Stimulated activated memory B cell treated with anti-CD40 and anti-IgM and Interleukin-4, amounts not matched to agents 10 μg/mL and 1 μg/mL and 100 μg/mL, for 72 hours (primary cell): ENCODE data around the gene HLA-DQB2.
A peak's percentile ranks its signal among the peaks of the same experiment; 100 is the strongest.
"Not testable (repeated sequence)": the region's sequence is repeated elsewhere in the genome, so short reads cannot be mapped to it uniquely, and the experiment has no call there.

Experiments used
- ATAC-seq: fragments of 150-1000 bp; cut with Tn5 transposase; 2 replicates; pipeline ENCODE4 v1.10.0; 2021
- H3K27ac Mint-ChIP-seq: one replicate; pipeline ENCODE4 v1.8.0; 2022; ENCODE audit warnings: mild to moderate bottlenecking, mixed read lengths
- H3K27me3 Mint-ChIP-seq: one replicate; pipeline ENCODE4 v1.8.0; 2022; ENCODE audit warnings: mixed read lengths
- H3K36me3 Mint-ChIP-seq: one replicate; pipeline ENCODE4 v1.8.0; 2022; ENCODE audit warnings: mixed read lengths
- H3K4me1 Mint-ChIP-seq: one replicate; pipeline ENCODE4 v1.8.0; 2022; ENCODE audit warnings: mixed read lengths
- H3K4me3 Mint-ChIP-seq: one replicate; pipeline ENCODE4 v1.8.0; 2022; ENCODE audit warnings: mild to moderate bottlenecking, moderate library complexity, mixed read lengths
- H3K9me3 Mint-ChIP-seq: one replicate; pipeline ENCODE4 v1.8.0; 2022; ENCODE audit warnings: mixed read lengths

HLA-DQB2 gene

GRCh38 chr6:32763421-32763820 lies at the start of gene HLA-DQB2:
Gene HLA-DQB2 (minus strand): TSS chr6:32763532. CDS start chr6:32763470, 62 bp downstream.
- Mint-ChIP-seq H3K27ac (no peak within 1 kb of the TSS), H3K4me1 (no peaks in the 10 kb centered on the region), H3K27me3 (peaks cover 44% of the 10 kb centered on the region), H3K9me3 (no peaks in the 10 kb centered on the region), H3K4me3 (peak within 1 kb of the TSS; percentile 58), H3K36me3 (no peaks in the 10 kb centered on the region)
- ATAC-seq: no peak

DNA sequence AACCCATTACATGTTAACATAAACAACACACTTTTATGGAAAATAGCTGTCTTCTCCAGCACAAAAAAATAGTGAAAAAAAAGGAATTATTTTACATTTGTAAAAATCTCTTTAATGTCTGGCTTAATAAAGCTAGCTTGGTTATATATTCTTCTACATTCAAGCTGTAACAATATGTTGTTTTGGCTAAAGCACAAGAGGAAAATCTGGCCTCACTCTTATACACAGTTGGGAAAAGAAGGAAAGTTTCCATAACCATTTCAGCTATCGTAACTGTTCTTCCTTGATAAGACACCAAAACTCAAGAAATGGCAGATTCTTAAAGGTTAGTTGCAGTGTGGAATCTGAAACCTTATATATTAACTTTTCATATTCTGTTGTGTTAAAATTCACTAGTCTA lies 45.8 kb upstream of the HLA-DQB2 start:
- H3K36me3 Mint-ChIP-seq: peaks cover 59% of the 10 kb centered on the region
- no peak overlapping the region for H3K27ac Mint-ChIP-seq
- H3K27me3 Mint-ChIP-seq: no peaks in the 10 kb centered on the region
- peaks cover 50% of the 10 kb centered on the region for H3K4me1 Mint-ChIP-seq
- peaks cover 3% of the 10 kb centered on the region for H3K9me3 Mint-ChIP-seq
- no peak overlapping the region for H3K4me3 Mint-ChIP-seq
- no peak for ATAC-seq

DNA sequence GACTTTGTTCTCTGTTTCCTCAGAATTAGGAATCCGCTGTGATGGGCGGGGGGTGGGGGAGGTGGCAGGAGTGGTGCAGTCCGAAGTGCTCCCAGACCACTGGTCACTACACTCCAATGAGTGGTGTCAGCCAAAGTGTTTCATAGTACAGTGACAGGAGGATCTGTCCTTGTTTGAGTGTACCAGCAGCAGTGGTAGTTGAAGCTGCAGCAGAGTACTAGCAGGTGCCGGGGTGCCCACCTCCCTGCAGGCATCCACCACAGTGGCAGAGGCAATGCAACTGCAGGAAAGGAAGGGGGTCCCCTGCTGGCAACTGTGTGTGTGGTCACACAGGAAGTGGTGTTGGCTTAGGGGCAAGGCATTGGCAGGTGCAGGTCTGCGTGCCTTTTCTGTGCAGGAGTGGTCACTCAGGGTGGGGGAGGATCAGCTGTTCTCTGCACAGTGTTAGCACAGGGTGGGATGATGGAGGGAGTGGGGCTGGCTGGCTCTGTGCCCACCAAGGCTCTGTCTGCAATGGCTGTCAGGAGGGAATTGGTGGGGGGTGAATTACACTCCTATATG lies 43.8 kb upstream of the HLA-DQB2 start:
- ATAC-seq: no peak

GRCh38 chr6:32805404-32805803 lies 42.1 kb upstream of the HLA-DQB2 start:
- Mint-ChIP-seq H3K36me3 (peaks cover 25% of the 10 kb centered on the region), H3K4me1 (peaks cover 18% of the 10 kb centered on the region)
- not testable (repeated sequence) for H3K27me3 Mint-ChIP-seq, H3K9me3 Mint-ChIP-seq, ATAC-seq, H3K27ac Mint-ChIP-seq, H3K4me3 Mint-ChIP-seq

More for the DNA sequence above, 43.8 kb upstream of the HLA-DQB2 start:
- no peak overlapping the region for H3K27ac Mint-ChIP-seq
- H3K9me3 Mint-ChIP-seq: peaks cover 3% of the 10 kb centered on the region
- peaks cover 39% of the 10 kb centered on the region for H3K36me3 Mint-ChIP-seq
- H3K4me1 Mint-ChIP-seq: peaks cover 29% of the 10 kb centered on the region
- no peak overlapping the region for H3K4me3 Mint-ChIP-seq
- no peaks in the 10 kb centered on the region for H3K27me3 Mint-ChIP-seq

- no peak for ATAC-seq
- peaks cover 14% of the 10 kb centered on the region for H3K9me3 Mint-ChIP-seq
- H3K27ac Mint-ChIP-seq: no peak overlapping the region
- peaks cover 25% of the 10 kb centered on the region for H3K36me3 Mint-ChIP-seq
- peaks cover 12% of the 10 kb centered on the region for H3K4me1 Mint-ChIP-seq
- no peak overlapping the region for H3K4me3 Mint-ChIP-seq
- no peaks in the 10 kb centered on the region for H3K27me3 Mint-ChIP-seq
Observed at GRCh38 chr6:32803416-32803815, 40.1 kb upstream of the HLA-DQB2 start.

- Mint-ChIP-seq H3K4me1 (peaks cover 21% of the 10 kb centered on the region), H3K9me3 (peaks cover 13% of the 10 kb centered on the region), H3K36me3 (peaks cover 11% of the 10 kb centered on the region), H3K27ac (no peak overlapping the region), H3K27me3 (no peaks in the 10 kb centered on the region), H3K4me3 (no peak overlapping the region)
- ATAC-seq: no peak
Observed at GRCh38 chr6:32799740-32800139, 36.4 kb upstream of the HLA-DQB2 start.

DNA sequence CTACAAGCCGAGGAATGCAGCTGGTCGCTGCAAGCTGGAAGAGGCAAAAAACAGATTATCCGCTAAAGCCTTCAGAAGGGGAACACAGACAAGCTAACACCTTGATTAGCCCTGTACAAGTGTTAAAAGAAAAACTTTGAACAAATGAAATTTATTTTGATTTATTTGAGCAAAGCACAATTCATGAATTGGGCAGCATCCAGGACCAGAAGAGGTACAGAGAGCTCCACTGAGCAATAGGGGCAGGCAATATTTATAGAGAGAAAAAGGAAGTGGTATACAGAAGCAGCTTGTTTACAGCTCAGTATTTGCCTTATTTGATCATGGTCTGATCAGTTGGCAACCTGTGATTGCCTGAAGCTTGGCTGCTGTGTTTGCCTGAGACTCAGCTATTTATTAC lies 35.8 kb upstream of the HLA-DQB2 start:
- Mint-ChIP-seq H3K27ac (no peak overlapping the region), H3K36me3 (peaks cover 11% of the 10 kb centered on the region), H3K9me3 (peaks cover 13% of the 10 kb centered on the region), H3K4me1 (peaks cover 27% of the 10 kb centered on the region), H3K4me3 (no peak overlapping the region), H3K27me3 (no peaks in the 10 kb centered on the region)
- ATAC-seq: no peak

- ATAC-seq: peak; percentile 87
- Mint-ChIP-seq H3K4me1 (peaks cover 34% of the 10 kb centered on the region), H3K27ac (peak overlapping the region; percentile 76), H3K36me3 (peaks cover 11% of the 10 kb centered on the region), H3K4me3 (peak overlapping the region; percentile 70), H3K27me3 (no peaks in the 10 kb centered on the region), H3K9me3 (peaks cover 13% of the 10 kb centered on the region)
Observed at GRCh38 chr6:32796848-32797776, 33.8 kb upstream of the HLA-DQB2 start.

DNA sequence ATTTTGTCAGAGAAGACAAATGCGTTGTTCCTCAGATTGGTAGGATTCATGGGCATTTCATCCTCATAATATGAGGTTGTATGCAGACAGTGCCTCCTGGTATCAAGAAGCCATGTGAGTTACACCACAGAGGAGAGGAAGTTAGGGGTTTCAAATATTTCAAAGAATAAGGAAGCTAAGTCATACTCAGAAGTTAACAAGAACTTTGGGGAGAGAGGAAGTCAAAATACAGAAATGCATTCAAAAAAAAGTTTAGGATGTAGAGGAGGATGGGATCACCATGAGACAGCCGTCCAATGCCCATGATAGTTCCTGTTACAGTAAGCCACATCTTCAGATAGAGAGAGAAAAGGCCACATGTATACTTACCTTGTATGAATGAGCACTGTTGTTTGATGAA lies 31.2 kb upstream of the HLA-DQB2 start:
- peaks cover 34% of the 10 kb centered on the region for H3K4me1 Mint-ChIP-seq
- no peaks in the 10 kb centered on the region for H3K27me3 Mint-ChIP-seq
- ATAC-seq: peak; percentile 70
- peak overlapping the region; percentile 11 for H3K27ac Mint-ChIP-seq
- H3K9me3 Mint-ChIP-seq: peaks cover 10% of the 10 kb centered on the region
- peaks cover 11% of the 10 kb centered on the region for H3K36me3 Mint-ChIP-seq
- H3K4me3 Mint-ChIP-seq: no peak overlapping the region

GRCh38 chr6:32792901-32793435 lies 29.6 kb upstream of the HLA-DQB2 start:
- no peaks in the 10 kb centered on the region for H3K36me3 Mint-ChIP-seq
- H3K9me3 Mint-ChIP-seq: no peaks in the 10 kb centered on the region
- H3K4me3 Mint-ChIP-seq: no peak overlapping the region
- no peak for ATAC-seq
- H3K27me3 Mint-ChIP-seq: no peaks in the 10 kb centered on the region
- H3K4me1 Mint-ChIP-seq: peaks cover 34% of the 10 kb centered on the region
- H3K27ac Mint-ChIP-seq: no peak overlapping the region

- Mint-ChIP-seq H3K27ac (no peak overlapping the region), H3K4me3 (no peak overlapping the region), H3K27me3 (no peaks in the 10 kb centered on the region), H3K4me1 (peaks cover 17% of the 10 kb centered on the region), H3K36me3 (no peaks in the 10 kb centered on the region), H3K9me3 (no peaks in the 10 kb centered on the region)
- no peak for ATAC-seq
Observed at GRCh38 chr6:32790306-32790705, 27.0 kb upstream of the HLA-DQB2 start.

DNA sequence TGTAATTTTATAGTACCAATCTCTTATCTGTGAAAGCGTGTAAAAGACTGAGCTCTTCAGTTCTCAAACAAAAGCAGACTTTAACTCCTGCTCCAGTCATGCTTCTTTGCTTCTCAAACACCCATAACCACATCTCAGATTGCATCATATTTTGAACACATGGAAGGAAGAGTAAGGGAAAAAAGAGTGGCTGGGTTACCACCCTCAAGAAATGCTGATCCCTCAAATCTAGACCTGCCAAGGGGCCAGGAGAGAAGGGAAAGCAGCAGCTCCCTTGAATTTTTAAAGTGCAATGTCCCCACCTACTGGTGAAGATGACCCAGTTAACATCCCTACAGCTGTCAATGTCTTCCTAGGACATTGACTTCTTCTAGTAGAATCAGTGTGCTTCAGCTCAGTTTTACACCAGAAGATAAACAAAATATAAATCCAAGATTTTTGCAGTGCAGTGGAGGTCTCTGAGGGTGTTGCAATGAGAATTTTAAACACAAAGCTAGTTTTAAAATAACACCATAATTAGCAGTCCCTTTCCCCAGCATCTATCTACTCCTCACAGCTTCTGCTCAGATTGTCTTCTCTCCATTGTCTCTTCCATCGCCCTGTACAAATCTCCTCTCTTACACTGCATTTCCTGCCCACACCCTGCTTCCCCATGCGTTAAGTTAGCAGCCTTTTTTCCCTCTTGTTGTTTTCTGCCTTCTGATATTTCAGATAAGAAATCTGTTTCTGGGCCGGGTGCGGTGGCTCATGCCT lies 22.6 kb upstream of the HLA-DQB2 start:
- Mint-ChIP-seq H3K27ac (peak overlapping the region; percentile 15), H3K36me3 (no peaks in the 10 kb centered on the region), H3K4me3 (no peak overlapping the region), H3K4me1 (no peaks in the 10 kb centered on the region), H3K9me3 (peaks cover 3% of the 10 kb centered on the region), H3K27me3 (no peaks in the 10 kb centered on the region)
- ATAC-seq: peak; percentile 78

- not testable (repeated sequence) for H3K36me3 Mint-ChIP-seq, H3K4me3 Mint-ChIP-seq, H3K27ac Mint-ChIP-seq, H3K4me1 Mint-ChIP-seq, H3K27me3 Mint-ChIP-seq, ATAC-seq, H3K9me3 Mint-ChIP-seq
Observed at GRCh38 chr6:32782923-32783322, 19.6 kb upstream of the HLA-DQB2 start.

DNA sequence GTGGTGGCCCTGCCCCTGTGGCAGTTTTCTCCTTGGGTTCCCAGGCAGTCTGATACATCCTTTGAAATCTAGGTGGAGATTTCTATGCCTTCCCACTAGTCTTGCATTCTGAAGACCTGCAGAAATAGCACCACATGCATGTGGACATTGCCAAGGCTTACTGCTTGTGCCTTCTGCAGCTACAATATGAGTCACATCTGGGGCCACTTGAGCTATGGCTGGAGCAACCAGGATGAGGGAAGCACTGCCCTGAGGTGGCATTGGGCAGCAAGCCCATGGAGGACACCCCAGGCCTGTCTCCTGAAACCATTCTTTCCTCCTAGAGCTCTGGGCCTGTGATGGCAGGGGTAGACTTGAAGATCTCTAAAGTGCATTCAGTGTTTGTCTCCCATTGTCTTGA lies 15.7 kb upstream of the HLA-DQB2 start:
- H3K27ac Mint-ChIP-seq: no peak overlapping the region
- H3K4me1 Mint-ChIP-seq: peaks cover 12% of the 10 kb centered on the region
- ATAC-seq: no peak
- H3K4me3 Mint-ChIP-seq: no peak overlapping the region
- H3K36me3 Mint-ChIP-seq: no peaks in the 10 kb centered on the region
- H3K9me3 Mint-ChIP-seq: peaks cover 3% of the 10 kb centered on the region
- no peaks in the 10 kb centered on the region for H3K27me3 Mint-ChIP-seq

- Mint-ChIP-seq H3K36me3 (no peaks in the 10 kb centered on the region), H3K4me1 (peaks cover 11% of the 10 kb centered on the region), H3K9me3 (no peaks in the 10 kb centered on the region), H3K27me3 (no peaks in the 10 kb centered on the region), H3K27ac (no peak overlapping the region), H3K4me3 (no peak overlapping the region)
- no peak for ATAC-seq
Observed at GRCh38 chr6:32775071-32775470, 11.7 kb upstream of the HLA-DQB2 start.
